Activated gamma-delta T cell treated with anti-CD3 and anti-CD28 coated beads, Interleukin-2, amount 50 U/mL, for 16 hours (primary cell): ENCODE results near the gene TTC31.

Experiments
- DNase-seq: peaks from one replicate; pipeline ENCODE4 v3.0.0-alpha.2; 2020; ENCODE audit warnings: low read depth

Gene TTC31

GRCh38 chr2:74526649-74527230 is 43.9 kb downstream of the TTC31 start:
- DNase-seq = no peak

DNA sequence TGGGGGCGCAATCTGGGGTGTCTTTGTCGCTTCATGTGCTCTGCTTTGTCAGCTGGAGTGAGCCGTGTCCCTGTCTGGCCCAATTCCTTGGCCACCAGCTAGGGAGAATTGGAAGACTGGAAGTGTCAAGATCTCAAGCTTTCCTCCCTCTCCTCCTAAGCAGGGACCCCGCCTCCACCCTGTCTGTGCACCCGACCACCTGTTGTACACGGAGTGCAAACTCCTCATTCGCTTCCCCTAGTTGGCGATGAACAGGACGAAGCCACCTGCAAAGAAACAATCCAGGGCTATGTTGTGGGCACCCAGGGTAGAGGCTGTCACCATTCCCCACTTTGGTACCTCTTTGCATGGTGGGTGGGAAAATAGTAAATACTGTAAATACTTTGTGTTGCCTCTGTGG is 44.9 kb downstream of the TTC31 start:
- no peak for DNase-seq

GRCh38 chr2:74528600-74529356 is 45.9 kb downstream of the TTC31 start:
- no peak for DNase-seq

DNA sequence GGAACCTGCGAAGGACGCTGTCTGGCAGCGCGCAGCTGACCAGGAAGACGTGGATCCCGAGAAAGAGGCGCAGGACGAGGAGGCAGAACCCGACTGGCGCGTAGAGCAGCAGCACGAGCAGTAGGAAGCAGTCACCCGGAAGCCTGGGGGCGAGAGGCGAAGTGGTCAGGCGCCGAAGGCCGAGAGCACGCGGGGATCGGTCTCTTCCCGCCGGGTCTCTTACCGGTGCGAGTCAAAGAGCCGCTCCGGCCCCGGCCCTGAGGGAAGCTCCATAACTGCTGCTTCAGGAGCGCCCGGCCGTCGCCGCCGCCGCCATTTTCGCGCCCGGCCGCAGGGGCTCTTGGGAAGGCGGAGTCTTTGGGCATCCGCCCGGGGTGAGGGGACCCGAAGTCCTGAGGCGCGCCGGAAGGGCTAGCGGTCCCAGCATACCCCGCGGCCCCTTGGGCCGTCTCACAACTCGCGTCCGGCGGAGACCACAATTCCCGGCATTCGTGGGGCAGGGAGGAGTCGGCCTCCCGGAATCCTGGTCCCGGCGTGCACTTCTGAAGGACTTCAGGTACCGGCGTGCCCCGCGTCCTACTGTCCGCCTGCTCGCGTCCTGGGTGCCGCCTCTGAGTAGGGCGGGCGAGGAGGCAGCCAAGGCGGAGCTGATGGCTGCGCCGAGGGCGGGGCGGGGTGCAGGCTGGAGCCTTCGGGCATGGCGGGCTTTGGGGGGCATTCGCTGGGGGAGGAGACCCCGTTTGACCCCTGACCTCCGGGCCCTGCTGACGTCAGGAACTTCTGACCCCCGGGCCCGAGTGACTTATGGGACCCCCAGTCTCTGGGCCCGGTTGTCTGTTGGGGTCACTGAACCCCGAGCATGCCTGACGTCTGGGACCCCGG is 46.7 kb downstream of the TTC31 start, which contains the start of the genes AUP1 and HTRA2:
TSS of gene AUP1 (minus strand) at position 350 of the 882 bp plus-strand sequence. CDS start at position 273, 77 bp downstream.
TSS of gene HTRA2 (plus strand) at position 577 of the 882 bp plus-strand sequence. CDS start at position 651, 74 bp downstream.
- DNase-seq = peak; percentile 79

DNA sequence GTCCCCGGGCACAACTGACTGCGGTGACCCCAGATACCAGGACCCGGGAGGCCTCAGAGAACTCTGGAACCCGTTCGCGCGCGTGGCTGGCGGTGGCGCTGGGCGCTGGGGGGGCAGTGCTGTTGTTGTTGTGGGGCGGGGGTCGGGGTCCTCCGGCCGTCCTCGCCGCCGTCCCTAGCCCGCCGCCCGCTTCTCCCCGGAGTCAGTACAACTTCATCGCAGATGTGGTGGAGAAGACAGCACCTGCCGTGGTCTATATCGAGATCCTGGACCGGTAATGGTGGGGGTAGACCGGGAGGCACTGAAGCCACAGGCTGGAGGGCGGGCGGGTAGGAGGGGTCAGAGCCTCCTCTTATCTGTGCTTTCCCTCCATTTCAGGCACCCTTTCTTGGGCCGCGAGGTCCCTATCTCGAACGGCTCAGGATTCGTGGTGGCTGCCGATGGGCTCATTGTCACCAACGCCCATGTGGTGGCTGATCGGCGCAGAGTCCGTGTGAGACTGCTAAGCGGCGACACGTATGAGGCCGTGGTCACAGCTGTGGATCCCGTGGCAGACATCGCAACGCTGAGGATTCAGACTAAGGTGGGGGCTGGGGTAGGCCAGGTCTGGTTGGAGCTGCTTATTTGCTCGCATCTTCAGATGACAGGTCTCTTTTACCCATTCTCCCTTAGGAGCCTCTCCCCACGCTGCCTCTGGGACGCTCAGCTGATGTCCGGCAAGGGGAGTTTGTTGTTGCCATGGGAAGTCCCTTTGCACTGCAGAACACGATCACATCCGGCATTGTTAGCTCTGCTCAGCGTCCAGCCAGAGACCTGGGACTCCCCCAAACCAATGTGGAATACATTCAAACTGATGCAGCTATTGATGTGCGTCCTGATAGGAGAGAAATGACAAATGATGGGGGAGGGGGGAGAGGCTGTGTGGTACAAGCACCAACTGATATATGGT is 47.6 kb downstream of the TTC31 start:
- no peak for DNase-seq

DNA sequence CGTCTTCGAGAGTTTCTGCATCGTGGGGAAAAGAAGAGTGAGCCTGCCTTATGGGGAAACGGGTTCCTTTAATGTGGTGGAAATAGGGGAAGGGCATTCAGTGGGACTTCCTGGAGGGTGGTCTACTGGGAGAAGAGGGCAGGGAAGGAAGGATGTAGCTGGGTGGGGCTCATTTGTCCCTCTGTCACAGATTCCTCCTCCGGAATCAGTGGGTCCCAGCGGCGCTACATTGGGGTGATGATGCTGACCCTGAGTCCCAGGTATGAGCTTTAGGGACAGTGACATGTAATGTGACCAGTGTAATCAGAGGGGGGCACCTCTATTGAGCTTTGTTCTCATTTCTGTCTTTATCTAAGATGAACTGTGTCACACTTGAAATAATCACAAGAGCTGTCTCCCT is 48.8 kb downstream of the TTC31 start:
- no peak for DNase-seq

DNA sequence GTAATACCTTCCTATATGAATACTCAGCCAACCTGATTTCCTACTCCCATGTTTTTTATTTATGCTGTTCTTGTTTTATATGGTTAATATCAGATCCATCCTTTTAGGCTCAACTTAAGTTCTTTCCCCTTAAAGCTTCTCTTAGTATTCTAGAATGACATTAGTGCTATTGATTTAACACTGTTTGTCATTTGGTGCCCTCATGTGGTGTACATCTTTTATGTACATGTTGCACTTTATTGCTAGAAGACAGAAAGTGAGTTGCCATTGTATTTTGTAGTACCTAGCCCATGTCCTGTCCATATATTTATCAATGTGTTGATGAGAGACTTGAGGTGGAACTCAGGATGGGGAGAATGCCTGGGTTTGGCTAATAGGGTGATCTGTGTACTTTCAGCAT is 49.3 kb downstream of the TTC31 start:
- DNase-seq = no peak

- no peak for DNase-seq
Measured at GRCh38 chr2:74533464-74533863, 50.6 kb downstream of the TTC31 start.

DNA sequence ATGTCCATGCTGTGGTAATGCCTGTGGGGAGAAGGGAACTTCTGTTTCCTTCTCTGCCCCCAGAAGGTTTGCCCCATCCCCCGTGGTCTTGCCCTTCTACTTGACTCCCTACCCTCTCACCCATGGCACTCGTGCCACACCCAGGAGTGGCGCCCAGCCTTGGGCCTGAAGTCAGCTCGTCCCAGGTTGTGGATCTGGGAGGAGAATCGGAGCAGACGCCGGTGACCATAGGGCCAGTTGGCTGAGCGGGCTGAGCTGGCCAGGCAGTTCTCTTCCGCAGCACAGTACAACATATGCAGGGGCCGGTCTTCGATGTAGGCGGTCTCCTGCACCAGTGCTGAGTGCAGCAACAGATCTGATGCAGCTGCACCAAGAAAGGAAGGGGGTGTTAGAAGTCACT is 51.5 kb downstream of the TTC31 start:
- DNase-seq = no peak

DNA sequence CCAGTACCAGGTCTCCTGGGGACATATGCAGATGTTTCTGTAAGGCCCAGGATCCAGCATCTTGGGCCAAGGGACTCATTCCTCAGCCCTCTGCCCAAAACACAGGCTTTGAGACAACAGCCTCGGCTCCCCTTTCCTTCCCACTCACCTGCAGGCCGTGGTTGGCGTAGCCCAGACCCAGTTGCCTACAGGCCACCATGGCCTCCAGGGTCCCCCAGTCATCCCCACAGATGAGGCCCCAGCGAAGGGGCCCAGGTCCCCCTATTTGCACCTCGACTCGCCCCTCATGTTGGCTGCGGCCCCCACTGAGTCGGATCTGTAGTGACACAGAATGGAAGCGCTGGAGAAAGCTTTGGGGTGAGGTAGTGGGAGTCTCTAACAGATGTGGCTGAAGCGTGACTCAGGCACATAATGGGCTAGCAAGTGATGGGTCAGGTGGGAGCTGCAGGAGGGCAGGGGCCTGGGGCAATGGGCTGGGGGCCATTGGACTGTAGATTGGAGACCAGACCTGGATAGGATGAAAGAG is 52.6 kb downstream of the TTC31 start:
- no peak for DNase-seq

GRCh38 chr2:74536166-74536950 is 53.5 kb downstream of the TTC31 start:
- DNase-seq = no peak

GRCh38 chr2:74537140-74537539 is 54.3 kb downstream of the TTC31 start:
- no peak for DNase-seq

DNA sequence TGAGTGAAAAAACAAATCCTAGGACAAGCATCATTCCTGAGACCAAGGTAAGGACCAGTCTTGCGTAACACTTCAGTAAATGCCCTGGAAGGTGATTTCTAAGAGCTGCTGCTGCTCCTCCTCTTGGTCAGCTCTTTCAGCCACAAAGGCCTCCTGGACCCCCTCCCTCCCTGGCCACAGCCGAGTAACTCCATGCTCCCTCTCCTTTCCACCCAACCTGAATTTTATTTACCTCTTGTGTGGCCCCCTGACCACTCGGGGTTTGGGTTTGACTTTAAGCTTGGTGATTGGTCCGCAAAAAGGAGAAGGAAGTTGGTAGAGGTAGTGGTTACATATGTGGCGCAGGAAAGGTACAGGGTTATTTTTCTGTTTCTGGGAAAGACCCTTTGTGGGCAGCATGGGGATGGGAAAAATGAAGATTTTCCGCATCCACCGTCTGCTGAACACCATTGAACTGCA is 56.0 kb downstream of the TTC31 start:
- DNase-seq = no peak

DNA sequence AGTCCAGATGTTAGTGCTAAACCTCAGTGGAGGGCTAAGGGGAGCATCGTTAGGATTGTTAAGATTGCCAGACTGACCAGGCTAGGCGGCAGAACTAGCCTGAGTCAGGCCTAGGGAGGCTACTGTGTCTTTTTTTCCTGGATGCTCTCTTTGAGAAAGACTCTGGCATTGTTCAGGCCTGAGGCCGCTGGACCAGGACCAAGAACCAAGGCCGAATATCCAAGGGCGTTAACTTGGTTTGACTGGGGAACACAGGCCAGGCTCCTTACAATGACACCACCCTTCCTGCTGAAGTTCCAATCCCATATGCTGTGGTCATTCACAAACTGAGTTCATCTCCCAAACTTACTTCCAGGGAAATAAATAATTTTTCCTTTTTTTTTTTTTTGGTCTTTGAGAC is 57.4 kb downstream of the TTC31 start:
- DNase-seq = no peak

- DNase-seq = no peak
Measured at GRCh38 chr2:74542978-74543377, 60.1 kb downstream of the TTC31 start.
